Activated T-cell treated with anti-CD3 and anti-CD28 coated beads, Interleukin-2, amount 50 U/mL, for 24 hours (primary cell): ENCODE measurements around the gene METRN.
"Not testable (repeated sequence)": the region's sequence is repeated elsewhere in the genome, so short reads cannot be mapped to it uniquely, and the experiment has no call there.

ENCODE experiments used
- DNase-seq: peaks from one replicate; pipeline ENCODE4 v3.0.0-alpha.2; 2020
- H3K27ac Mint-ChIP-seq: 2 replicates; pipeline ENCODE4 v1.8.0; 2020; ENCODE audit warnings: mild to moderate bottlenecking, mixed read lengths
- H3K27me3 Mint-ChIP-seq: 2 replicates; pipeline ENCODE4 v1.8.0; 2020; ENCODE audit warnings: mixed read lengths
- H3K36me3 Mint-ChIP-seq: 2 replicates; pipeline ENCODE4 v1.8.0; 2020; ENCODE audit warnings: low read depth, mixed read lengths
- H3K4me1 Mint-ChIP-seq: 2 replicates; pipeline ENCODE4 v1.8.0; 2020; ENCODE audit warnings: low read depth, mixed read lengths
- H3K4me3 Mint-ChIP-seq: 2 replicates; pipeline ENCODE4 v1.8.0; 2020; ENCODE audit warnings: mild to moderate bottlenecking, moderate library complexity, mixed read lengths
- H3K9me3 Mint-ChIP-seq: 2 replicates; pipeline ENCODE4 v1.8.0; 2020; ENCODE audit warnings: mixed read lengths

METRN gene

DNA sequence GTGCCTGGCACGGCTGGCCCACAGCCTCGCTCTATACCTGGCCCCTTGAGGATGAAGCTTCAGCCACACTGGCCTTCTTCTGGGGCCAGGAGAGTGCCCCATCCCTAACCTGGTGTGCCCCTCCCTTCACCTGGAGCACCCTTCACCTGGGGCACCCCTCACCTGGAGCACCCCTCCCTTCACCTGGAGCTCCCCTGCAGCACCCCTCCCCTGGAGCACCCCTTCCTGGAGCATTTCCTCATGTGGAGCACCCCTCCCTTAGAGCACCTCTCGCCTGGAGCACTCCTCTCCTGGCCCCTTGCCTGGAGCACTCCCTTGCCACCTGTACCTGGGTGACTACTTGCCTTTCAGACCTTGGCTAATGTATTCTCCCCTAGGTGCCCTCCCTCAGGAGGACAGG lies 6.9 kb upstream of the METRN start:
- DNase-seq: no peak
- no peak overlapping the region for H3K4me3 Mint-ChIP-seq
- H3K27me3 Mint-ChIP-seq: peaks cover 73% of the 10 kb centered on the region
- H3K27ac Mint-ChIP-seq: no peak overlapping the region
- no peaks in the 10 kb centered on the region for H3K36me3 Mint-ChIP-seq
- peaks cover 4% of the 10 kb centered on the region for H3K4me1 Mint-ChIP-seq
- H3K9me3 Mint-ChIP-seq: no peaks in the 10 kb centered on the region

DNA sequence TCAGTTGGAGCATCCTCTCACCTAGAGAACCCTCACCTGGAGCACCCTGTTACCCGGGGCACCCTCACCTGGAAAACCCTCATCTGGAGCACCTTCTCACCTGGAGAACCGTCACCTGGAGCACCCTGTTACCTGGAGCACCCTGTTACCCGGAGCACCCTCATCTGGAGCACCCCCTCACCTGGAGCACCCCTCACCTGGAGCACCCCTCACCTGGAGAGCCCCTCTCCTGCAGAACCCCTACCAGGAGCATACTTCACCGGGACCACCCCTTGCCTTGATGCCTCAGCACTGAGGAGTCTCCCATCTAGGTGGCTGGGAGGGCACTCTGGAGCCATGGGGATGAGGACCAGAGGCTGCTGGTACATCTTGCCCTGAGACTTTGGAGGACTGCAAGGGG lies 6.0 kb upstream of the METRN start:
- H3K27ac Mint-ChIP-seq: no peak overlapping the region
- peaks cover 4% of the 10 kb centered on the region for H3K4me1 Mint-ChIP-seq
- H3K27me3 Mint-ChIP-seq: peaks cover 69% of the 10 kb centered on the region
- no peaks in the 10 kb centered on the region for H3K36me3 Mint-ChIP-seq
- no peak overlapping the region for H3K4me3 Mint-ChIP-seq
- H3K9me3 Mint-ChIP-seq: no peaks in the 10 kb centered on the region
- DNase-seq: no peak

DNA sequence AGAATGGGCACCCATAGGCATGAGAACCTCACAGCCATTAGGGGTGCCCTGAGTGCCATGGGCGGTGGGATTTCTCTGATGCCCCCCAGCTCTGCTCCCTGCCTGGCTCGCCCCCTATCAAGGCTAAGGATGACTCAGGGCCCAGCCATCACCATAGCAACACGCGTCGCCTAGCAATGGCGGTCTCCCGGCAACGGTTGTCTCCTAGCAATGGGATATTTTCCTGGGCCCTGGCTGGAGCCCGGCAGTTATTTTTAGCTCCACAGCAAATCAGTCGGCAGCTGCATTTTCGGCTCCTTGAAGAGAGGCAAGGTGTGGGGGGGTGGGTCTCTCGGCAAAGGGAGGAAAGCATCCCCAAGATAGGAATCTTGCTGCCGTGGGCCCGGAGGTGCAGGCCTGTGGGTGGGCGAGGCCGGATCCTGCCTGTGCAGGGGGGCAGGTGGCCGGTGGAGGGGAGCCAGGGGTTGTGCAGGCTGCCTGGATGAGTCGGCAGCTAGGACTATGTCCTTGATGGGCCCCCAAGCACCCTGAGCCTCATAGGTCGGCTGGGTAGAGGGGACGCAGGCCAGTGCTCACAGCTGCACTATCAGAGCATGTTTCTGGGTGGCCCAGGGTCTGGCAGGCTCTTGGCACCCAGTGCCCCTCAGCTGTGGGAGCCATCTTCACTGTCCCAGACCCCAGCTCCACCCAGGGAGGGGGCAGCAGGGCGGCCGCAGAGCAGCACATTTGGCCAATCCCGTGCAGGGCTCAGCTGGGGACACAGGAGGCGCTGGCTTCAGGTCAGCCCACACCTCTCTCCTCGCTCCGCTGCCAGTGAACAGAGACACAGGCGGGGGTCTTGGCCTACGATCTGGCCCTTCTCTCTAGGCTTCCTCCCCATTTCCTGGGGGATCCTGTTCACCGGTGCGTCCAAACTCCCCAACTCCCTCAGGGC lies 5.1 kb upstream of the METRN start:
- Mint-ChIP-seq H3K36me3 (no peaks in the 10 kb centered on the region), H3K4me3 (no peak overlapping the region), H3K9me3 (no peaks in the 10 kb centered on the region), H3K4me1 (peaks cover 4% of the 10 kb centered on the region), H3K27me3 (peaks cover 64% of the 10 kb centered on the region), H3K27ac (no peak overlapping the region)
- DNase-seq: no peak

DNA sequence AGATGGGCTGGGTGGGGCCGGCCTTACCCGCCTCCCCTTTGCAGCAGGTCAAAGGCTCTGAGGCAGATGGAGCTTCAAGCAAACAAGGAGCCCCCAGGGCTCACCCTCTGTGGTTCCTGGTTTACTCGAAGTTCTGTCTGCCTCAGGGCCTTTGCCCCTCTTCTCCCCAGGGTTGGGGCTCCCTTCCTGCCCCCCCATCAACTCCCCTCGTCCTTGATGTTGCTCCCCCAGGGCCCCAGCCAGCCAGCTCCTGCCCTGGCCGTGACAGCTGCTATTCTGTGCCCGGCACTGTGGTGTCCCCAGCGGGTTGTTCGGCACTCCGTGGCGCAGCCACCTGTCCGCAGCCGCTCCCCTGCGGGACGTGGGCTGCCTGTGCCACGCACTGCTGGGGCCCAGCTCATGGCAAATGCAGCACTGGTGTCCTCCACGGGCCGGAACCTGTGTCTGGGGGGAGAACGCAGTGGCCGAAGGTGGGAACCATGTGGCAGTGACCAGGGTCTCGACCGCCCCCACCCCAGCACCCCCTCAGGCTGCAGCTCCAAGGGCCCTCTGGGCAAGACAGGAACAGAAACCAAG lies 4.3 kb upstream of the METRN start:
- peaks cover 4% of the 10 kb centered on the region for H3K4me1 Mint-ChIP-seq
- H3K4me3 Mint-ChIP-seq: no peak overlapping the region
- no peaks in the 10 kb centered on the region for H3K36me3 Mint-ChIP-seq
- DNase-seq: no peak
- H3K27me3 Mint-ChIP-seq: peaks cover 64% of the 10 kb centered on the region
- no peak overlapping the region for H3K27ac Mint-ChIP-seq
- no peaks in the 10 kb centered on the region for H3K9me3 Mint-ChIP-seq

DNA sequence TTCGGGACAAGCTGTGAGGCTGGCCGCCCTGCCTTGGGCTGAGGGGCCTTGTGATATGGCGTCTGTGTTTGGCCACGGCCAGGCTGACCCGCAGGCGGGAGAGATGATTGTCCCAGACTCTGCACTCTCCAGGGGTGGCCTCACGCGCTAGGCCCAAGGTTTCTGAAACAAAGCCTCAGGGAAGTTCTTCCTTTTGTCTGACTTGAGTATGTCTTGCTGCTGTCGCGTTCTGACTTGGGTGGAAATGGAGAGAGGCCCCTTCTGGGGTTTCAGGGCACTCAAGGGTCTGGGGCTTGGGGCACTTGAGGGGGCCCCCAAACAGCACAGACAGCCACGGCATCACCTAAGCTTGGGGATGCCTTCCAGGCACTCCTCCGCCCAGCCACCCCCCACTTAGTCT lies 3.8 kb upstream of the METRN start:
- Mint-ChIP-seq H3K4me1 (peaks cover 4% of the 10 kb centered on the region), H3K36me3 (no peaks in the 10 kb centered on the region), H3K9me3 (no peaks in the 10 kb centered on the region), H3K27ac (no peak overlapping the region), H3K4me3 (no peak overlapping the region), H3K27me3 (peaks cover 64% of the 10 kb centered on the region)
- DNase-seq: no peak

DNA sequence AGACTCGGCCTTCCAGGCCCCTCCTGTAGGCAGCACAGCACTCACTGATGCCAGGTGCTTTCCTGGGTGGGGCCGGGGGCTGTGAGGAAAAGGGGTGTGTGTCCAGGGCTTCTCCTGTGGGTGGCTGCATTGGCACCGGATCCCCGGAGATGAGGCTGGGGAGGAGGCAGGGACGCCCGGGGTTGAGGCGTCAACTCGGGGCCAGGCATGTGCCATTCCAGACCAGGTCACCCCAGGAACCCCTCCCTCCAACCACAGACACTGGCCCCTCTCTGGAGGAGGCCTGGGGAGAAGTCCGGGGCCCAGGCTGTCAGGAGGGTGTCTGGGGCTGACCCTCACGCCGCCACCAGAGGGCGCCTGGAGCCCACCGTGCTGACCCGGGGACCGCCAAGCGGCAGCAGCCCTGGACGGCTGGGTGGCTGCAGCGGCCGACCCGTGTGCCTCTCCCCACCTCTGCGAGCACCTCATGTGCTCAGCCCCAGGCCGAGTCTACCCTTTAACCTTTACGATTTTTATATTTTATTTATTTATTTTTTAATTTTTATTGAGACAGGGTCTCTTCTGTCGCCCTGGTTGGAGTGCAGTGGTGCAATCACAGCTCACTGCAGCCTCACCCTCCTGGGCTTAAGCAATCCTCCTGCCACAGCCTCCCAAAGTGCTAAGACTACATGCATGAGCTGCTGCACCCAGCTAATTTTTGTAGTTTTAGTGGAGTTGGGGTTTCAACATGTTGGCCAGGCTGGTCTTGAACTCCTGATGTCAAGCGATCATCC lies 3.2 kb upstream of the METRN start:
- H3K36me3 Mint-ChIP-seq: no peaks in the 10 kb centered on the region
- no peaks in the 10 kb centered on the region for H3K9me3 Mint-ChIP-seq
- no peak overlapping the region for H3K4me3 Mint-ChIP-seq

DNA sequence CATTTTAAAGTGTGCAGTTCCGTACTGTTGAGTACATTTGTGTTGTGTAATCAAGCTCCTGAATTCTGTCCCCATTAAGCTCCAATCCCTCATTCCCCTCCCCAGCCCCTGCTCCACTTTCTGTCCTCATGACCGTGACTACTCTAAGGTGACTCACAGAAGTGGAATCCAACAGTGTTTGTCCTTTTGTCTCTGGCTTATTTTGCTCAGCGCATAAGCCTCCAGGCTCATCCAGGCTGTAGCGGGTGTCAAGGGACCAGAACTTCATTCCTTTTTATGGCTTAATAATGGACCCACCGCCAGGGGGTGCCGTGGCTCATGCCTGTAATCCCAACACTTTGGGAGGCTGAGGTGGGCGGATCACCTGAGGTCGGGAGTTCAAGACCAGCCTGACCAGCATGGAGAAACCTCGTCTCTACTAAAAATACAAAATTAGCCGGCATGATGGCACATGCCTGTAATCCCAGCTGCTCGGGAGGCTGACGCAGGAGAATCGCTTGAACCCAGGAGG lies 2.1 kb upstream of the METRN start:
- not testable (repeated sequence) for H3K4me1 Mint-ChIP-seq

More for the DNA sequence above, 3.2 kb upstream of the METRN start:
- DNase-seq: peak; percentile 88
- Mint-ChIP-seq H3K4me1 (peaks cover 6% of the 10 kb centered on the region), H3K27ac (no peak overlapping the region), H3K27me3 (peaks cover 61% of the 10 kb centered on the region)

DNA sequence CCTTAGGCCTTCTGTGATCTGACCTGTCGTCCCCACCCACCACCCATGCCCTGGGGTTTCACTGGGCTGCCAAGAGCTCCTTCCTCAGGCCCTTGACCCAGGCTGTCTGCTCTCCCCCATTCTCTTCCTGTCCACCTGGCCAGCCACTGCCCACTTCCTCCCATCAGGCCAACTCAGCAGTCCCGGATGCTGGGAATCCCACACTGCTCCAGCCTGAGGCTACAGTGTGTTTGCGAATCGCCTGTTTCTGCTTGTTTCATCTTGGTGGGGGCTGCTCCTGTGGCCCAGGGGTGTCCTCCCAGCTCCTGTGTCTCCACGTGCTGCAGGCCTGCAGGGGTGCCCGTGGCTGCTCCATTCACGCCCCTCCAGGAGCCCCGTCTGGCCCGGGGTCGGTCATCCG lies 839 bp upstream of the METRN start:
- Mint-ChIP-seq H3K4me3 (no peak overlapping the region), H3K4me1 (peaks cover 11% of the 10 kb centered on the region), H3K9me3 (no peaks in the 10 kb centered on the region), H3K27me3 (peaks cover 39% of the 10 kb centered on the region), H3K27ac (no peak overlapping the region), H3K36me3 (no peaks in the 10 kb centered on the region)
- no peak for DNase-seq

More for the DNA sequence above, 2.1 kb upstream of the METRN start:
- H3K27me3 Mint-ChIP-seq: peaks cover 52% of the 10 kb centered on the region
- H3K36me3 Mint-ChIP-seq, H3K27ac Mint-ChIP-seq, H3K4me3 Mint-ChIP-seq, H3K9me3 Mint-ChIP-seq: not testable (repeated sequence)
- peak; percentile 72 for DNase-seq

DNA sequence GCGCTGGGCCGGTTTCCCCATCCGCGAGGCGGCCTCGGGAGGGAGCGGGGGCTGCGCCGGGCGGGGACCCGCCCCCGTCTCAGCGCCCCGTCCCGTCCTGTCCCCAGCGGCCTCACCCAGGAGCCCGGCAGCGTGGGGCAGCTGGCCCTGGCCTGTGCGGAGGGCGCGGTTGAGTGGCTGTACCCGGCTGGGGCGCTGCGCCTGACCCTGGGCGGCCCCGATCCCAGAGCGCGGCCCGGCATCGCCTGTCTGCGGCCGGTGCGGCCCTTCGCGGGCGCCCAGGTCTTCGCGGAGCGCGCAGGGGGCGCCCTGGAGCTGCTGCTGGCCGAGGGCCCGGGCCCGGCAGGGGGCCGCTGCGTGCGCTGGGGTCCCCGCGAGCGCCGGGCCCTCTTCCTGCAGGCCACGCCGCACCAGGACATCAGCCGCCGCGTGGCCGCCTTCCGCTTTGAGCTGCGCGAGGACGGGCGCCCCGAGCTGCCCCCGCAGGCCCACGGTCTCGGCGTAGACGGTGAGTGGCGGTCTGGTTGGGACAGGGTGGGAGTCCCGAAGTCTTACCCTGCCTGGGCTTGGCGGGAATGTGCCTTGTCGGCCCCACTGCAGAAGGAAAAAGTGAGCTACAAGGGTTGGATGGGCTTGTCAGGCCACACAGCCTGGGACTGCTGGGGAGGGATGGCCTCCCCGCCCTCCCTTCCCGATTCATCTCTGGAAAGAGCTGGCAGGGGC lies 720 bp downstream of the METRN start:
- no peak overlapping the region for H3K27ac Mint-ChIP-seq

DNA sequence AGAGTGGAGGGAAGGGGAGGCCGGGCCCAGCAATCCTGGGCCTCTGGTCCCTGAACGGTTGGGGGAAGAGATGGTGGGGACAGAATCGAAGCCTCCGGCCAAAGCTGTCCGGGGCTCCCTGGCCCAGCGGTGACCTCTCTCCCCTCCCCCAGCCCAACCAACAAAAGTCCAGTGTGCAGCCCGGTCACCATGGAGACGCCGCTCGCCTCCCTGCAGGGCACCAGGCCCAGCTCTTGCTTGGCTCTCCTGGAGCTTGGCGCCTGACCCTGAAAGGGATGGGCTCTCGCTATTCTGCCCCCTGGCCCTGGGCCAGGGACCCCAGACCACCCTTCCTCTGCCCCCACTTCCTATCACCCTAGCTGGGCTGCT lies 1.3 kb downstream of the METRN start:
- H3K4me3 Mint-ChIP-seq: peak overlapping the region; percentile 73
- peaks cover 24% of the 10 kb centered on the region for H3K4me1 Mint-ChIP-seq
- peaks cover 2% of the 10 kb centered on the region for H3K36me3 Mint-ChIP-seq
- H3K27me3 Mint-ChIP-seq: peaks cover 18% of the 10 kb centered on the region
- H3K9me3 Mint-ChIP-seq: no peaks in the 10 kb centered on the region
- DNase-seq: no peak
- no peak overlapping the region for H3K27ac Mint-ChIP-seq

More for the DNA sequence above, 720 bp downstream of the METRN start:
- Mint-ChIP-seq H3K4me3 (peak overlapping the region; percentile 73), H3K27me3 (peaks cover 24% of the 10 kb centered on the region), H3K36me3 (peaks cover 2% of the 10 kb centered on the region), H3K9me3 (no peaks in the 10 kb centered on the region), H3K4me1 (peaks cover 24% of the 10 kb centered on the region)
- peak; percentile 72 for DNase-seq

DNA sequence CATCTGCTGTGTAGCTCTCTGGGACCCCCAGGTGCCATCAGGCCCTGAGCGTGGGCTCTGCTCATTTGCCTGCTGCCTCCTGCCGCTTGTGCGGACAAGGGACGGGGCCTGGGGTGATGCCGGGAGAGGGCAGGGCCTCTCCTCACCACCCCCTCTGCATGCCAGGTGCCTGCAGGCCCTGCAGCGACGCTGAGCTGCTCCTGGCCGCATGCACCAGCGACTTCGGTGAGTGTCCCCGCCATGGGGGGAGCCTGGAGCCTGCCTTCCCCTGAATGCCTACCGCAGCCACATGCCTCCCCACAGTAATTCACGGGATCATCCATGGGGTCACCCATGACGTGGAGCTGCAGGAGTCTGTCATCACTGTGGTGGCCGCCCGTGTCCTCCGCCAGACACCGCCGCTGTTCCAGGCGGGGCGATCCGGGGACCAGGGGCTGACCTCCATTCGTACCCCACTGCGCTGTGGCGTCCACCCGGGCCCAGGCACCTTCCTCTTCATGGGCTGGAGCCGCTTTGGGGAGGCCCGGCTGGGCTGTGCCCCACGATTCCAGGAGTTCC lies 1.9 kb downstream of the METRN start:
- Mint-ChIP-seq H3K27ac (no peak overlapping the region), H3K9me3 (no peaks in the 10 kb centered on the region), H3K36me3 (peaks cover 2% of the 10 kb centered on the region), H3K4me1 (peaks cover 24% of the 10 kb centered on the region), H3K4me3 (peak overlapping the region; percentile 73), H3K27me3 (peaks cover 17% of the 10 kb centered on the region)
- DNase-seq: no peak

DNA sequence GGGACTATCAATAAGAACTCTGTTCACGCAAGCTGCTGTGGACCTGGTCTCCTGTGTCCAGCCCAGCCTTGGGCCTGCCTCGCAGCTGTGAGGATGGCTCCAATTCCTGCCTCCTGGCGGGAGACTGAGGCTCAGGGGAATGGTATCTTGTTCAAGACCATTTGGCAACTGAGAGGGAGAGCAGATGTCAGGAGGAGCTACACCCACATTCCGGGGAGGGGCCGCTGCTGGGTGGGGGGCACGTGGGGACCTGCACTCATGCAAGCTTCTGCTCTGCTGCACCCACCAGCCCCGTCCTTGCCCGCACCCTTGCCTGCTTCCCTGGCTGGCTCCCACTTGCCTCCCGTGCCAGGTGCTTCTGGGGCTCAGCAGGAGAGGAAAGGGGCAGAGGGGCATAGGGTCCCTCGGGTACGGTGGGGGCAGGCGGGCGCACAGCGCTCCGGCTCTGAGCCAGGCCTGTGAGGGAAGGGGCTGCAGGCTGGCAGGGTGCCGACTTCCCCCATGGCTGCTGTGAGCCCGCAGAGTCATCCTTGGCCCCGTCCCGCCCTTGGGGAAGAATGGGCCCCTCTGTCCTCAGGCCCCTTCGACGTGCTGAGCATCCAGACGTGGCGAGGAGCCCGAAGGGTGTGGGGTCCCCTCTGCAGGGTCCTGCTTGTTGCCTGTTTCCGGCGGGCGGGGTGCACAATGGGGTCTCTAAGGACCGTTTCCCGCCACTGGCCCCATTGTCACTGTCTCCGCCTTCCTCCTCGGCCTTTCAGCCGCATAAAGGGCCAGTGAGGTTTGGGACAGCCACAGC lies 2.7 kb downstream of the METRN start:
- DNase-seq: no peak
- H3K27ac Mint-ChIP-seq: no peak overlapping the region
- H3K27me3 Mint-ChIP-seq: peaks cover 15% of the 10 kb centered on the region
- H3K9me3 Mint-ChIP-seq: no peaks in the 10 kb centered on the region
- H3K4me3 Mint-ChIP-seq: no peak overlapping the region
- H3K36me3 Mint-ChIP-seq: peaks cover 4% of the 10 kb centered on the region
- H3K4me1 Mint-ChIP-seq: peaks cover 28% of the 10 kb centered on the region

DNA sequence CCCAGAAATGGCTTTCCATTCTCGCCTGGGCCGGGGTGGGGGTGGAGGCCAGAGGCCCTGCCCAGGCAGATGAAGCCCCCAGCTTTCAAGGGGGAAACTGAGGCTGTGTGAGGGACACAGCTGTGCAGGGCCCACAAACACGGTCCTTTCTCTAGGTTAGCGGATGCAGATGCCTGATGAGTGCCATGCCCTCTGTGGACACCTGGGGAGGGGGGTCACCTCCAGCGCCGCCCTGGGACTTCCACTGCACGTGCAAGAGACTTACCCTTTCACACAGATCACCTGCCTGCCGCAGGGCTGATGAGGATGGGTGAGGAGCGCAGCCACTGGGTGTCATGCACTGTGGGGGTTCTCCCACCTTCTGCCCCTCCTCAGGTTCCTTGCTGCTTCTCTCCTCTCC lies 3.5 kb downstream of the METRN start:
- Mint-ChIP-seq H3K4me1 (peaks cover 29% of the 10 kb centered on the region), H3K27ac (no peak overlapping the region), H3K9me3 (no peaks in the 10 kb centered on the region), H3K27me3 (peaks cover 11% of the 10 kb centered on the region), H3K36me3 (peaks cover 8% of the 10 kb centered on the region), H3K4me3 (no peak overlapping the region)
- DNase-seq: no peak
